Esophagus squamous epithelium (tissue), 5 donors: ENCODE measurements around the gene ERBB3. TPM values are rescaled to one million over a fixed set of nuclear protein-coding genes. Genes with fewer than 3 reads are reported as not detected.

Experiments used
- DNase-seq: peaks from one replicate; lab custom pipeline; 2025; lab: John Stamatoyannopoulos, UW
- H3K27ac ChIP-seq, 4 donors: fragments of 200-600 bp; sonication (generic); one replicate each; pipeline ENCODE4 v1.5.1; 2016 to 2019; ENCODE audit warnings: mild to moderate bottlenecking in 1 of 4
- H3K27me3 ChIP-seq, 4 donors: fragments of 200-600 bp; sonication (generic); 1 replicate in 3 of 4; 2 replicates in 1 of 4; pipeline versions ENCODE4 v1.5.1 to v1.6.0; 2017 to 2021; ENCODE audit warnings: antibody characterized with exemption in 1 of 4
- H3K36me3 ChIP-seq, 3 donors: fragments of 200-600 bp; sonication (generic); one replicate each; pipeline ENCODE4 v1.5.1; 2016 to 2019
- H3K4me1 ChIP-seq, 3 donors: fragments of 200-600 bp; sonication (generic); one replicate each; pipeline ENCODE4 v1.5.1; 2017 to 2019
- H3K4me3 ChIP-seq, 4 donors: fragments of 200-600 bp; sonication (generic); 1 replicate in 3 of 4; 2 replicates in 1 of 4; pipeline ENCODE4 v1.5.1; 2016 to 2019; ENCODE audit warnings: mild to moderate bottlenecking in 2 of 4, moderate library complexity in 1 of 4
- H3K9me3 ChIP-seq, 3 donors: fragments of 200-600 bp; sonication (generic); one replicate each; pipeline ENCODE4 v1.5.1; 2016 to 2019
- POLR2A ChIP-seq, 4 donors: fragments of 450-650 bp; IDR thresholded peaks; one replicate each; pipeline ENCODE4 v1.6.1; 2017; ENCODE audit warnings: antibody characterized with exemption in 4 of 4, mild to moderate bottlenecking in 4 of 4, moderate library complexity in 3 of 4
- WGBS, 2 donors: methylation state at CpG; one replicate each; pipeline ENCODE4 v1.1.5; 2018; 5-methylcytosine and 5-hydroxymethylcytosine counted together
- intact Hi-C: fragments of 100-400 bp; cut with DNase I; formaldehyde crosslinking; loops from one replicate; pipeline ENCODE4 v1.15.0; 2022
- total RNA-seq, 4 donors: library from RNA; depleted of rRNA; stranded (reverse); fragments of >200 nt; gene quantifications; one replicate each; pipeline ENCODE4 v1.1.0, GENCODE V29; 2016
- TF ChIP-seq, protein P1 (sequence below), 6 experiments: fragments of 450-650 bp in 4 of 6; fragments of 200-600 bp in 2 of 6; sonication (generic) in 2 of 6; IDR thresholded peaks; one replicate each; pipeline ENCODE4 v1.5.1; 2016 to 2019; ENCODE audit warnings: antibody characterized with exemption in 6 of 6, mild to moderate bottlenecking in 4 of 6, moderate library complexity in 4 of 6
- donor health status: DM: yes; HTN: yes; CAD: no.

Gene ERBB3
- total RNA-seq, 4 donors from 2014 or later = 36.0 to 125 (median 82.8) TPM

DNA sequence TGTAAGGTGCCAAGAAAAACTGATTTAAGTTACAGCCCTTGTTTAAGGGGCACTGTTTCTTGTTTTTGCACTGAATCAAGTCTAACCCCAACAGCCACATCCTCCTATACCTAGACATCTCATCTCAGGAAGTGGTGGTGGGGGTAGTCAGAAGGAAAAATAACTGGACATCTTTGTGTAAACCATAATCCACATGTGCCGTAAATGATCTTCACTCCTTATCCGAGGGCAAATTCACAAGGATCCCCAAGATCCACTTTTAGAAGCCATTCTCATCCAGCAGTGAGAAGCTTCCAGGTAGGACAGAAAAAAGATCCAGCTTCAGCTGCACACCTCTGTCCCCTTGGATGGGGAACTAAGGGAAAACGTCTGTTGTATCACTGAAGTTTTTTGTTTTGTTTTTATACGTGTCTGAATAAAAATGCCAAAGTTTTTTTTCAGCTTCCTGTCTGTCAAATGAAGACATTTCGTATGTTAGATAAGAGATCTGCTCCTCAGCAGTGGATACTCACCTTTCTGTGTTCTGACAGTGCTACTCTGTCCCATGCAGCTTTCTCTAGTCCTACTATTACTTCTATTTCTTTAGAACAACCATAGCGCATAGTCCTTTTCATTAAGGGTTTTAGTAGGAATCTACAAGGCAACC is 23.2 kb downstream of the ERBB3 start:
- H3K4me1 ChIP-seq = peaks cover 10 to 61% (median 25%) of the 10 kb centered on the region in 3 donors
- H3K4me3 ChIP-seq = peak overlapping the region; percentile 85 to 97 (median 89)
- no peaks in the 10 kb centered on the region for H3K27me3 ChIP-seq
- DNase-seq = no peak
- peak overlapping the region; percentile 90 to 95 (median 94) for H3K27ac ChIP-seq
- TF ChIP-seq POLR2A (IDR thresholded peaks at IDR 0.05) = no peak
- H3K9me3 ChIP-seq = no peaks in the 10 kb centered on the region
- intact Hi-C loops = loop anchor here (10.0 kb wide), 1 partner anchor 58 kb away; the partner anchor contains the start of gene RPS26
- 38 to 41% methylated on average over 6 of the region's 6 CpGs for WGBS, 2 donors
- H3K36me3 ChIP-seq = peaks cover 0 to 66% (median 12%) of the 10 kb centered on the region in 3 donors

DNA sequence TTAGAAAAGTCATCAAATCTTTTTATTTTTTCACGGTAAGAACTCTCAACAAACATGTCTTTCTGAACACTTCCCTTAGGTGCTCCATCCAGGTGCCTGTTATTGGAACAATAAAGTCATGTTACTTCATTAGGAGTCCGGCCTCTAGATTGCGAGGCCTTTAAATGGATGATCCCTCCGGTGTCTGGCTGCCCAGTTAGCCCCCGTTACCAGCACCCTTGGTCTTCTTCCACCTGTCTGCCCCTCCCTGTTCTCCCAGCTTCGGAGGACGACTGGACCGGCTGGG is 23.8 kb downstream of the ERBB3 start:
- H3K4me3 ChIP-seq = peak overlapping the region; percentile 85 to 97 (median 89)
- no peaks in the 10 kb centered on the region for H3K27me3 ChIP-seq
- H3K36me3 ChIP-seq = peaks cover 0 to 66% (median 17%) of the 10 kb centered on the region in 3 donors
- peaks cover 10 to 61% (median 25%) of the 10 kb centered on the region in 3 donors for H3K4me1 ChIP-seq
- intact Hi-C loops = loop anchor here (10.0 kb wide), 1 partner anchor 59 kb away; the partner anchor contains the start of gene RPS26
- DNase-seq = no peak
- 1 to 2% methylated on average over 8 of the region's 8 CpGs for WGBS, 2 donors
- H3K9me3 ChIP-seq = no peaks in the 10 kb centered on the region
- TF ChIP-seq, protein P1, sequence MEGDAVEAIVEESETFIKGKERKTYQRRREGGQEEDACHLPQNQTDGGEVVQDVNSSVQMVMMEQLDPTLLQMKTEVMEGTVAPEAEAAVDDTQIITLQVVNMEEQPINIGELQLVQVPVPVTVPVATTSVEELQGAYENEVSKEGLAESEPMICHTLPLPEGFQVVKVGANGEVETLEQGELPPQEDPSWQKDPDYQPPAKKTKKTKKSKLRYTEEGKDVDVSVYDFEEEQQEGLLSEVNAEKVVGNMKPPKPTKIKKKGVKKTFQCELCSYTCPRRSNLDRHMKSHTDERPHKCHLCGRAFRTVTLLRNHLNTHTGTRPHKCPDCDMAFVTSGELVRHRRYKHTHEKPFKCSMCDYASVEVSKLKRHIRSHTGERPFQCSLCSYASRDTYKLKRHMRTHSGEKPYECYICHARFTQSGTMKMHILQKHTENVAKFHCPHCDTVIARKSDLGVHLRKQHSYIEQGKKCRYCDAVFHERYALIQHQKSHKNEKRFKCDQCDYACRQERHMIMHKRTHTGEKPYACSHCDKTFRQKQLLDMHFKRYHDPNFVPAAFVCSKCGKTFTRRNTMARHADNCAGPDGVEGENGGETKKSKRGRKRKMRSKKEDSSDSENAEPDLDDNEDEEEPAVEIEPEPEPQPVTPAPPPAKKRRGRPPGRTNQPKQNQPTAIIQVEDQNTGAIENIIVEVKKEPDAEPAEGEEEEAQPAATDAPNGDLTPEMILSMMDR (IDR thresholded peaks at IDR 0.05) = no peak
- TF ChIP-seq POLR2A (IDR thresholded peaks at IDR 0.05) = no peak
- H3K27ac ChIP-seq = peak overlapping the region; percentile 90 to 95 (median 94)

DNA sequence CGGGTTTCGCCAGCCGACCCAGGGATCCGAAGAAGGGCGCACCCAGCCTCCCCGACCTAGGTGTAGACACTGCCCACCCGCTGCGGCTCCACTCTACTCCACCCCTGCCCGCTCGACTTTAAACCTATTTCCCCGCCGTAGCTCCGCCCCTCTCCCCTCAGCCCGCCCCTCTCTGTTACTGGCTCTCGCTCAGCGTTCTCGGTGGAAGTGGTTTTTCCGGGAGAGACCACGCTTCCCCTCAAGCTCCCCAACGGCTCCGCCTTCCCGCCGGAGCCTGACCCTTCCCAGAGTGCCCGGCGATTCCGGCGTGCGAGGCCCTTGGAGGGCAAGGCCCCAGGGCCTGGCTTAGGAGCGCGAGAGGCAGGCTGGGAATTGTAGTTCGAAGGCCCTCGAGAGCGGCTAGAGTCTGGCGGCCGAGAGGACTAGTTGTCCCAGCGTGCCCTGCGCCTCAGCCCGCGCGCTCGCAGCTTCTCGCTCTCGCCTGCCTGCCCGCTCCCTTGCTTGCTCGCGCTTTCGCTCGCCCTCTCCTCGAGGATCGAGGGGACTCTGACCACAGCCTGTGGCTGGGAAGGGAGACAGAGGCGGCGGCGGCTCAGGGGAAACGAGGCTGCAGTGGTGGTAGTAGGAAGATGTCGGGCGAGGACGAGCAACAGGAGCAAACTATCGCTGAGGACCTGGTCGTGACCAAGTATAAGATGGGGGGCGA is 24.3 kb downstream of the ERBB3 start, which contains the start of gene PA2G4:
Gene PA2G4, plus strand, starts transcription at position 451 of the 706 bp plus-strand sequence. Its CDS starts 179 bp downstream, at position 630.
- H3K27me3 ChIP-seq = no peaks in the 10 kb centered on the region
- DNase-seq = peak; percentile 87
- H3K9me3 ChIP-seq = no peaks in the 10 kb centered on the region
- peaks cover 10 to 61% (median 25%) of the 10 kb centered on the region in 3 donors for H3K4me1 ChIP-seq
- H3K4me3 ChIP-seq = peak within 1 kb of the TSS; percentile 85 to 97 (median 89)
- 1 to 2% methylated on average over 8 to 37 of the region's 60 CpGs for WGBS, 2 donors
- H3K27ac ChIP-seq = peak within 1 kb of the TSS; percentile 90 to 95 (median 94)
- peak in 3 of 4 donors; percentile 63 to 79 (median 73) for TF ChIP-seq POLR2A (IDR thresholded peaks at IDR 0.05)
- TF ChIP-seq, protein P1 (IDR thresholded peaks at IDR 0.05) = peak in 3 of 6 experiments; percentile 11 to 25 (median 12)
- H3K36me3 ChIP-seq = peaks cover 3 to 66% (median 22%) of the 10 kb centered on the region in 3 donors
- intact Hi-C loops = loop anchor here (10.0 kb wide), 1 partner anchor 59 kb away; the partner anchor contains the start of gene RPS26

DNA sequence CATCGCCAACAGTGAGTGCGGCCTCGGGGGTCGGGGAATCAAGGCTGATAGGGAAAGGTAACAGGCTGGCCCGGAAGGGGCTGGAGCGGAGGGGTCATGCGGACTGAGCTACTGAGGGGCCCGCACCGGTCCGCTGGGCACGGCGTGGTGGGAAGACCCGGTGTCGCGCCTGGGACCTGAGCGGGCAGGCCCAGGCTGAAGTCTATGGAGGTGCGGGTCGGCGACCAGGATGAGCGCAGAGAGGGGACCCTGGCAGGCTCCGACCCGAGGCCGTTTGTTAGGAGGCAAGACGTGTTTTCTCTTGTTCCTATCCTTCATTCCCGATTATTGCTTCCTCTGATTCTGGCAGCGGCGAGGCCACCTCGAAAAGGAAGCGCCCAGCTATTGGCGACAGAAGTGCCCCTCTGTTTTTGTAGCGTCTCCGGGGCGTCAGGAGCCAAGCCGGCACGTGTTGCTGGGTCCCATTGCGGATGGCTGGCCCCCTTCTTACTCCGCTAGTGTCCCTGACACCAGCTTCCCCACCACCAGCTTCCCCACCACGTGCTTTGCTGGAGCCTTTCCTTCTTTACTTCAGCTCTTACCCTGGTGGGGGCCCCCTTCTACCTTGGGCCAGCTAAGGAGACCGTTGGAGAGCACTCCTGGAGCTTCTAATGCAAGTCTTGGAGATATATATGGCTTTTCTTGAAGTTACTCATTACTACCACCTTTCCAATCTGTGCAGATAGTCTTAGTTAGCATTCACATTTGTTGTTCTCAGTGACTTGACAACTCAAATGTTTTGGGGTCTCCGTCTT is 25.0 kb downstream of the ERBB3 start:
- DNase-seq = no peak
- 0 to 2% methylated on average over 37 to 40 of the region's 40 CpGs for WGBS, 2 donors
- Histone ChIP-seq H3K4me1 (peaks cover 10 to 61% (median 25%) of the 10 kb centered on the region in 3 donors), H3K9me3 (no peaks in the 10 kb centered on the region), H3K27ac (peak overlapping the region; percentile 90 to 95 (median 94)), H3K36me3 (peaks cover 10 to 66% (median 27%) of the 10 kb centered on the region in 3 donors), H3K4me3 (peak overlapping the region; percentile 85 to 97 (median 89)), H3K27me3 (no peaks in the 10 kb centered on the region)
- TF ChIP-seq POLR2A (IDR thresholded peaks at IDR 0.05) = no peak
- TF ChIP-seq, protein P1 (IDR thresholded peaks at IDR 0.05) = no peak
- intact Hi-C loops = loop anchor here (10.0 kb wide), 1 partner anchor 60 kb away; the partner anchor contains the start of gene RPS26

DNA sequence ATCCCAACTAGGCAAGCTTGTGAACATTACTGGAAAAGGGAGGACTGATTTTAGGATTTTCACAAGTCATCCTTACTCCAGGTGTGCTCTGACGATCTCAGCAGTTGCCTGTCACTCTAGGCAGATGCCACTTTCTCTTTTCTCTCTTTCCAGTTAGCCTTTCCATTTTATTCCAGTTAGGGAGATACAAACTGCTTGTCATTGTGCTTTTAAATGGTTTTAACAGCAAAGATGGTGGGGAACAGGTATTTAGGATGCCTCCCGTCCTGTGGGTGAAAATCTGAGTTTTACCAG is 25.6 kb downstream of the ERBB3 start:
- intact Hi-C loops = loop anchor here (10.0 kb wide), 1 partner anchor 61 kb away; the partner anchor contains the start of gene RPS26
- peak overlapping the region in 3 of 4 donors; percentile 90 to 95 (median 94) for H3K27ac ChIP-seq
- no peak for TF ChIP-seq POLR2A (IDR thresholded peaks at IDR 0.05)
- TF ChIP-seq, protein P1 (IDR thresholded peaks at IDR 0.05) = no peak
- H3K36me3 ChIP-seq = peaks cover 10 to 66% (median 29%) of the 10 kb centered on the region in 3 donors
- no peak for DNase-seq
- WGBS, 2 donors = 13 to 16% methylated on average over 2 of the region's 2 CpGs
- peak overlapping the region; percentile 85 to 97 (median 89) for H3K4me3 ChIP-seq
- H3K9me3 ChIP-seq = no peaks in the 10 kb centered on the region
- no peaks in the 10 kb centered on the region for H3K27me3 ChIP-seq
- peaks cover 10 to 66% (median 25%) of the 10 kb centered on the region in 3 donors for H3K4me1 ChIP-seq
